Esophagus squamous epithelium (tissue), 5 donors: ENCODE data around the gene CLIP4. TPM values are rescaled to one million over a fixed set of nuclear protein-coding genes. Genes with fewer than 3 reads are reported as not detected.
A peak's percentile ranks its signal among the peaks of the same experiment; 100 is the strongest.

ENCODE experiments used
- DNase-seq: peaks from one replicate; lab custom pipeline; 2025; lab: John Stamatoyannopoulos, UW
- H3K27ac ChIP-seq, 4 donors: fragments of 200-600 bp; sonication (generic); one replicate each; pipeline ENCODE4 v1.5.1; 2016 to 2019; ENCODE audit warnings: mild to moderate bottlenecking in 1 of 4
- H3K27me3 ChIP-seq, 4 donors: fragments of 200-600 bp; sonication (generic); 1 replicate in 3 of 4; 2 replicates in 1 of 4; pipeline versions ENCODE4 v1.5.1 to v1.6.0; 2017 to 2021; ENCODE audit warnings: antibody characterized with exemption in 1 of 4
- H3K36me3 ChIP-seq, 3 donors: fragments of 200-600 bp; sonication (generic); one replicate each; pipeline ENCODE4 v1.5.1; 2016 to 2019
- H3K4me1 ChIP-seq, 3 donors: fragments of 200-600 bp; sonication (generic); one replicate each; pipeline ENCODE4 v1.5.1; 2017 to 2019
- H3K4me3 ChIP-seq, 4 donors: fragments of 200-600 bp; sonication (generic); 1 replicate in 3 of 4; 2 replicates in 1 of 4; pipeline ENCODE4 v1.5.1; 2016 to 2019; ENCODE audit warnings: mild to moderate bottlenecking in 2 of 4, moderate library complexity in 1 of 4
- H3K9me3 ChIP-seq, 3 donors: fragments of 200-600 bp; sonication (generic); one replicate each; pipeline ENCODE4 v1.5.1; 2016 to 2019
- CTCF ChIP-seq, 6 experiments: fragments of 450-650 bp in 4 of 6; fragments of 200-600 bp in 2 of 6; sonication (generic) in 2 of 6; IDR thresholded peaks; one replicate each; pipeline ENCODE4 v1.5.1; 2016 to 2019; ENCODE audit warnings: antibody characterized with exemption in 6 of 6, mild to moderate bottlenecking in 4 of 6, moderate library complexity in 4 of 6
- POLR2A ChIP-seq, 4 donors: fragments of 450-650 bp; IDR thresholded peaks; one replicate each; pipeline ENCODE4 v1.6.1; 2017; ENCODE audit warnings: antibody characterized with exemption in 4 of 4, mild to moderate bottlenecking in 4 of 4, moderate library complexity in 3 of 4
- whole genome bisulfite sequencing, 2 donors: methylation state at CpG; one replicate each; pipeline ENCODE4 v1.1.5; 2018; 5-methylcytosine and 5-hydroxymethylcytosine counted together
- intact Hi-C: fragments of 100-400 bp; cut with DNase I; formaldehyde crosslinking; loops from one replicate; pipeline ENCODE4 v1.15.0; 2022
- total RNA-seq, 4 donors: library from RNA; depleted of rRNA; stranded (reverse); fragments of >200 nt; gene quantifications; one replicate each; pipeline ENCODE4 v1.1.0, GENCODE V29; 2016
- donor health status: DM: yes; HTN: yes; CAD: no.

The CLIP4 gene
- total RNA-seq, 4 donors from 2014 or later = 39.7 to 85.3 (median 46.5) TPM

- Histone ChIP-seq H3K36me3 (peaks cover 0 to 51% (median 0%) of the 10 kb centered on the region in 3 donors), H3K4me1 (peaks cover 8 to 64% (median 26%) of the 10 kb centered on the region in 3 donors), H3K27me3 (no peaks in the 10 kb centered on the region), H3K27ac (peak overlapping the region; percentile 68 to 87 (median 82)), H3K9me3 (peaks cover 0 to 5% (median 0%) of the 10 kb centered on the region in 3 donors), H3K4me3 (no peak overlapping the region)
- intact Hi-C loops = no loop called here
- TF ChIP-seq CTCF (IDR thresholded peaks at IDR 0.05) (no peak), POLR2A (IDR thresholded peaks at IDR 0.05) (no peak)
- 51 to 60% methylated on average over 3 of the region's 3 CpGs for WGBS, 2 donors
- DNase-seq = no peak
Measured at GRCh38 chr2:29123617-29124349, 8.6 kb downstream of the CLIP4 start.

- peaks cover 9 to 64% (median 23%) of the 10 kb centered on the region in 3 donors for H3K4me1 ChIP-seq
- intact Hi-C loops = no loop called here
- peak overlapping the region in 3 of 4 donors; percentile 81 to 87 (median 83) for H3K27ac ChIP-seq
- H3K4me3 ChIP-seq = no peak overlapping the region
- TF ChIP-seq POLR2A (IDR thresholded peaks at IDR 0.05) = no peak
- no peak for TF ChIP-seq CTCF (IDR thresholded peaks at IDR 0.05)
- WGBS, 2 donors = 83 to 89% methylated on average over 1 of the region's 1 CpG
- H3K9me3 ChIP-seq = peaks cover 0 to 5% (median 0%) of the 10 kb centered on the region in 3 donors
- no peak for DNase-seq
- H3K27me3 ChIP-seq = no peaks in the 10 kb centered on the region
- peaks cover 0 to 51% (median 0%) of the 10 kb centered on the region in 3 donors for H3K36me3 ChIP-seq
Measured at GRCh38 chr2:29124504-29124903, 9.3 kb downstream of the CLIP4 start.

GRCh38 chr2:29129586-29130281 lies 14.5 kb downstream of the CLIP4 start:
- intact Hi-C loops = no loop called here
- H3K27ac ChIP-seq = peak overlapping the region; percentile 64 to 87 (median 86)
- WGBS, 2 donors = 25 to 49% methylated on average over 2 of the region's 2 CpGs
- H3K27me3 ChIP-seq = no peaks in the 10 kb centered on the region
- H3K36me3 ChIP-seq = peaks cover 0 to 52% (median 0%) of the 10 kb centered on the region in 3 donors
- no peaks in the 10 kb centered on the region for H3K9me3 ChIP-seq
- peak overlapping the region in 3 of 4 donors; percentile 2 to 16 (median 9) for H3K4me3 ChIP-seq
- H3K4me1 ChIP-seq = peaks cover 22 to 48% (median 23%) of the 10 kb centered on the region in 3 donors
- TF ChIP-seq POLR2A (IDR thresholded peaks at IDR 0.05) = no peak
- no peak for TF ChIP-seq CTCF (IDR thresholded peaks at IDR 0.05)
- no peak for DNase-seq

- no peak for DNase-seq
- no peaks in the 10 kb centered on the region for H3K27me3 ChIP-seq
- H3K27ac ChIP-seq = peak overlapping the region; percentile 64 to 87 (median 86)
- no peak for TF ChIP-seq CTCF (IDR thresholded peaks at IDR 0.05)
- TF ChIP-seq POLR2A (IDR thresholded peaks at IDR 0.05) = no peak
- H3K4me3 ChIP-seq = peak overlapping the region in 2 of 4 donors; percentile 2 to 9
- peaks cover 0 to 52% (median 0%) of the 10 kb centered on the region in 3 donors for H3K36me3 ChIP-seq
- H3K4me1 ChIP-seq = peaks cover 22 to 48% (median 23%) of the 10 kb centered on the region in 3 donors
- no peaks in the 10 kb centered on the region for H3K9me3 ChIP-seq
- WGBS, 2 donors = 25 to 39% methylated on average over 2 of the region's 2 CpGs
- intact Hi-C loops = no loop called here
Measured at GRCh38 chr2:29130295-29130694, 15.1 kb downstream of the CLIP4 start.

- 76 to 86% methylated on average over 1 of the region's 1 CpG for WGBS, 2 donors
- no peaks in the 10 kb centered on the region for H3K9me3 ChIP-seq
- H3K4me1 ChIP-seq = peaks cover 9 to 14% (median 12%) of the 10 kb centered on the region in 3 donors
- H3K27ac ChIP-seq = no peak overlapping the region
- H3K27me3 ChIP-seq = no peaks in the 10 kb centered on the region
- DNase-seq = no peak
- H3K4me3 ChIP-seq = no peak overlapping the region
- intact Hi-C loops = no loop called here
- peaks cover 0 to 79% (median 0%) of the 10 kb centered on the region in 3 donors for H3K36me3 ChIP-seq
- no peak for TF ChIP-seq CTCF (IDR thresholded peaks at IDR 0.05)
Measured at GRCh38 chr2:29134933-29135332, 19.7 kb downstream of the CLIP4 start.
